Ishikawa (cell line): ENCODE data around the gene KIF11.

Experiments
- CEBPB ChIP-seq: IDR thresholded peaks from 2 replicates; pipeline ENCODE4 v1.6.1; 2012
- CREB1 ChIP-seq: IDR thresholded peaks from 2 replicates; pipeline ENCODE4 v1.6.1; 2012; ENCODE audit warnings: low read depth
- EGR1 ChIP-seq: IDR thresholded peaks from 2 replicates; pipeline ENCODE4 v1.6.1; 2012
- EP300 ChIP-seq: IDR thresholded peaks from 2 replicates; pipeline ENCODE4 v1.6.1; 2012; ENCODE audit warnings: borderline replicate concordance
- FOXM1 ChIP-seq: IDR thresholded peaks from 2 replicates; pipeline ENCODE4 v1.6.1; 2012; ENCODE audit warnings: low read depth, borderline replicate concordance
- MAX ChIP-seq: IDR thresholded peaks from 2 replicates; pipeline ENCODE4 v1.6.1; 2012
- NFIC ChIP-seq: IDR thresholded peaks from 2 replicates; pipeline ENCODE4 v1.6.1; 2012
- RAD21 ChIP-seq: IDR thresholded peaks from 2 replicates; pipeline ENCODE4 v1.6.1; 2012; ENCODE audit warnings: low read depth
- TAF1 ChIP-seq: IDR thresholded peaks from 2 replicates; pipeline ENCODE4 v1.6.1; 2012; ENCODE audit warnings: low read depth, mild to moderate bottlenecking
- TCF12 ChIP-seq: IDR thresholded peaks from 2 replicates; pipeline ENCODE4 v1.6.1; 2012; ENCODE audit warnings: low read depth
- TEAD4 ChIP-seq: IDR thresholded peaks from 2 replicates; pipeline ENCODE4 v1.6.1; 2012
- USF1 ChIP-seq: IDR thresholded peaks from 2 replicates; pipeline ENCODE4 v1.6.1; 2012
- YY1 ChIP-seq: IDR thresholded peaks from 2 replicates; pipeline ENCODE4 v1.6.1; 2012; ENCODE audit warnings: low read depth
- ZBTB7A ChIP-seq: IDR thresholded peaks from 2 replicates; pipeline ENCODE4 v1.6.1; 2012; ENCODE audit warnings: low read depth
- TF ChIP-seq, protein P1 (sequence below): IDR thresholded peaks from 2 replicates; pipeline ENCODE4 v1.6.1; 2012; ENCODE audit warnings: low read depth, mild to moderate bottlenecking

KIF11 gene

DNA sequence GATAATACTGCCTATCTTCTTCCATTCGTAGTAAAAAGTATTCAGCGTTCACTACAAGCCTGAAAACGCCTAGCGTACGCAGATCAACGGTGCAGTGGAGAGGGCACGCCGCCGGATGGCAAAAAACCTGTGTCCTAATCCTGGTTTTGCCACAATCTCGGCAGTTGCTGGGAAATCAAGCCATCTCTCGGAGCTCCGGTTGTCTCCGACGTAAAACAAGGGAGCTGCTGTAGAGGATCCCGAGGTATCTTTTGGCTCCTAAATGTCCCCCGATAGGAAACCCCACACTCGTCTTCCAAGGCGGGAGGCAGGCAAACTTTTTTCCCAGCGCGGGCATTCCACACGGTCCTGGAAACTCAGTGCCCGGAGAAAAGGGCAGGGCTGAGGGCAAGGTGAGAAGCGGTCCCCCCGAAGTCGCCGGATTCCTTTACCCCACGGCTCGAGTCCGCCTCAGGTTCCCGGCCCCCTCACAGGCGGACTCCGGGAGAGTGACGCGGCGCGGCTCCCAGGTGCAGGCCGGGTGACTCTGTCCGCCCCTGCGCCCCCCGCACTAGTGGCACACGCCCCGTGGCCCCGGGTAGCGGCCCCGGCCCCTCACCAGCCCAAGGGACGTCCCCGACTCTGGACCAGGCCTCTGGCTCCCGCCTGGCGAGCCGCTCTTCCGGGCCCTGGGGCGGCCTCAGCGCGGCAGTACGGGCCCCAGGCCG, 19.7 kb upstream of the KIF11 start:
- no peak for TF ChIP-seq CEBPB
- no peak for TF ChIP-seq FOXM1
- TF ChIP-seq EP300 = no peak
- no peak for TF ChIP-seq NFIC
- no peak; the same call in 1 of the 2 replicates for TF ChIP-seq MAX
- TF ChIP-seq TCF12 = no peak
- TF ChIP-seq ZBTB7A = 0 out of 2 replicates have a peak, but pooled peaks have one; percentile 9
- no peak for TF ChIP-seq EGR1

DNA sequence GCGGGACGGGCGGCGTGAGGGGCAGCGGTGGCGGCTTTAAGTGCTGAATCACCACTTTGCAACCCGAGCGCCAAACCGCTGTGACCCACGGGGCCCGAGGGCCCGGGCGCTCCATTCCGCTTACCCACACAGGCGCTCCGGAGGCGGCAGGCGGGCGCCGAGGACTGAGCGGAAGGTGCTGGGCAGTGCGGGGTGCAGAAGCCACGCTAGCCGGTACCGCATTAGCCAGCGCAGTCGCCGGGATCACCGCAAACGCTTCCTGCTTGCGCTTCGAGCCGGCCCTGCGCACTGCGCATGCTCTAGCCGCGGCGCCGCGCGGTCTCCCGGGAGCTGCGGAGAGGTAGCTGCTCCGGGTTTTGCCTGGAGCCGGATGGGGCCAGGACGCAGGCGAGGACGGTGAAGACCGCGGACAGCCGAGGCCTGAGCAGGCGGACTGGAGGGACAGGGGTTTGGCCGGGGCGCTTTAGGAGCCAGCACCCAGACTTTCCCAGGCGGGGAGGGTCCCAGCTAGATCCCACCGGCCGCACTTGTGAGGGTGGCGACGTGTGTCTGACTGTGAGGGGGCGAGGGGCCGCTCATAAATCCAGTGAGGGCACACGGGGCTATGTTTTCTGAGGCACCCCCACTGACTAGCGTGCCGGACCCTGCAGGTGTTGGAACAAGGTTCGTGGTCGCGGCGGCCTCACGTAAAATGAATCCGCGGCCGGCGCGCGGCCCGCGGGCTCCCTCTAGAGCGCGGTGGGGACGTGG, 19.0 kb upstream of the KIF11 start, which contains the start of gene IDE:
Gene IDE (minus strand): TSS at position 296 of the 750 bp plus-strand sequence. CDS start 74 bp downstream, at position 222.
- TF ChIP-seq CREB1 (no peak), EP300 (no peak), TEAD4 (peak; percentile 11; the same call in 1 of the 2 replicates), TCF12 (peak; percentile 35; the same call in 1 of the 2 replicates), MAX (peak; percentile 92), NFIC (peak; percentile 5; the same call in 1 of the 2 replicates), USF1 (peak; percentile 1; the same call in 1 of the 2 replicates), RAD21 (peak; percentile 89), FOXM1 (peak; percentile 26; the same call in 1 of the 2 replicates), ZBTB7A (peak; percentile 76), TAF1 (peak; percentile 96), EGR1 (no peak; the same call in 1 of the 2 replicates), YY1 (no peak), CEBPB (no peak; the same call in 1 of the 2 replicates)
- TF ChIP-seq, protein P1, sequence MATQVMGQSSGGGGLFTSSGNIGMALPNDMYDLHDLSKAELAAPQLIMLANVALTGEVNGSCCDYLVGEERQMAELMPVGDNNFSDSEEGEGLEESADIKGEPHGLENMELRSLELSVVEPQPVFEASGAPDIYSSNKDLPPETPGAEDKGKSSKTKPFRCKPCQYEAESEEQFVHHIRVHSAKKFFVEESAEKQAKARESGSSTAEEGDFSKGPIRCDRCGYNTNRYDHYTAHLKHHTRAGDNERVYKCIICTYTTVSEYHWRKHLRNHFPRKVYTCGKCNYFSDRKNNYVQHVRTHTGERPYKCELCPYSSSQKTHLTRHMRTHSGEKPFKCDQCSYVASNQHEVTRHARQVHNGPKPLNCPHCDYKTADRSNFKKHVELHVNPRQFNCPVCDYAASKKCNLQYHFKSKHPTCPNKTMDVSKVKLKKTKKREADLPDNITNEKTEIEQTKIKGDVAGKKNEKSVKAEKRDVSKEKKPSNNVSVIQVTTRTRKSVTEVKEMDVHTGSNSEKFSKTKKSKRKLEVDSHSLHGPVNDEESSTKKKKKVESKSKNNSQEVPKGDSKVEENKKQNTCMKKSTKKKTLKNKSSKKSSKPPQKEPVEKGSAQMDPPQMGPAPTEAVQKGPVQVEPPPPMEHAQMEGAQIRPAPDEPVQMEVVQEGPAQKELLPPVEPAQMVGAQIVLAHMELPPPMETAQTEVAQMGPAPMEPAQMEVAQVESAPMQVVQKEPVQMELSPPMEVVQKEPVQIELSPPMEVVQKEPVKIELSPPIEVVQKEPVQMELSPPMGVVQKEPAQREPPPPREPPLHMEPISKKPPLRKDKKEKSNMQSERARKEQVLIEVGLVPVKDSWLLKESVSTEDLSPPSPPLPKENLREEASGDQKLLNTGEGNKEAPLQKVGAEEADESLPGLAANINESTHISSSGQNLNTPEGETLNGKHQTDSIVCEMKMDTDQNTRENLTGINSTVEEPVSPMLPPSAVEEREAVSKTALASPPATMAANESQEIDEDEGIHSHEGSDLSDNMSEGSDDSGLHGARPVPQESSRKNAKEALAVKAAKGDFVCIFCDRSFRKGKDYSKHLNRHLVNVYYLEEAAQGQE = no peak

GRCh38 chr10:92574548-92575261, 18.2 kb upstream of the KIF11 start:
- TF ChIP-seq, protein P1 = no peak
- TF ChIP-seq ZBTB7A = no peak; the same call in 1 of the 2 replicates
- no peak for TF ChIP-seq MAX
- no peak for TF ChIP-seq TCF12
- no peak for TF ChIP-seq YY1
- TF ChIP-seq CREB1 = no peak
- no peak for TF ChIP-seq CEBPB
- no peak for TF ChIP-seq FOXM1
- TF ChIP-seq TEAD4 = no peak

- TF ChIP-seq TCF12 (no peak), USF1 (no peak), CEBPB (0 out of 2 replicates have a peak, but pooled peaks have one; percentile 29), EGR1 (no peak)
- TF ChIP-seq, protein P1 = no peak
Measured at GRCh38 chr10:92575961-92576360, 17.0 kb upstream of the KIF11 start.
